ENCODE data around the gene SPAG8.

Gene SPAG8

DNA sequence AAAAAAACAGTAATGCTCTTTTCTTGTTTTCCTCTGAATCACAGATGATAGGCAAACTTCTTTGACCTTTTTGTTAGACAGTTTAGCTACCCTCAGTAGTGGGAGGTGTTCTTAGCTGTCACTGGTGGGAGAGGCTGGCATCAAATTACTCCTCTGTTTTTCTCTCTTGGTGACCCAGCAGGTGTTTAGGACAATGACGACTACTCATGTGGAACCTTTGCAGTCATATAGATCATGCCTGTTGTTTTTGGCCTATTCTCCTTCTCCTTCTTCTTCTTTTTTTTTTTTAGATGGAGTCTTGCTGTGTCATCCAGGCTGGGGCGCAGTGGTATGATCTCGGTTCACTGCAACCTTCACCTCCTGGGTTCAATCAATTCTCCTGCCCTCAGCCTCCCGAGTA is 36.0 kb downstream of the SPAG8 start:
- Histone ChIP-seq H3K4me3 (ENCODE audit: low read length) (no peak overlapping the region), H3K27me3 (replicated peaks; ENCODE audit: insufficient read depth, low read length) (no peaks in the 10 kb centered on the region), H3K9ac (ENCODE audit: low read length) (no peak overlapping the region), H3K79me2 (ENCODE audit: low read length) (no peaks in the 10 kb centered on the region), H3K9me2 (replicated peaks; ENCODE audit: insufficient read depth, low read length) (no peaks in the 10 kb centered on the region), H3K4me2 (ENCODE audit: low read depth, low read length) (no peak overlapping the region), H3K9me3 (replicated peaks; ENCODE audit: insufficient read depth, low read length) (no peaks in the 10 kb centered on the region), H3K4me1 (ENCODE audit: low read length) (no peaks in the 10 kb centered on the region), H3F3A (ENCODE audit: insufficient read depth, low read length) (no peaks in the 10 kb centered on the region), H2AFZ (ENCODE audit: low read length) (no peak overlapping the region), H3K27ac (ENCODE audit: low read length) (no peak overlapping the region), H4K20me1 (ENCODE audit: insufficient read depth, low read length) (no peaks in the 10 kb centered on the region), H3K36me3 (replicated peaks; ENCODE audit: insufficient read depth, low read length) (no peaks in the 10 kb centered on the region)
- TF ChIP-seq, protein P1, sequence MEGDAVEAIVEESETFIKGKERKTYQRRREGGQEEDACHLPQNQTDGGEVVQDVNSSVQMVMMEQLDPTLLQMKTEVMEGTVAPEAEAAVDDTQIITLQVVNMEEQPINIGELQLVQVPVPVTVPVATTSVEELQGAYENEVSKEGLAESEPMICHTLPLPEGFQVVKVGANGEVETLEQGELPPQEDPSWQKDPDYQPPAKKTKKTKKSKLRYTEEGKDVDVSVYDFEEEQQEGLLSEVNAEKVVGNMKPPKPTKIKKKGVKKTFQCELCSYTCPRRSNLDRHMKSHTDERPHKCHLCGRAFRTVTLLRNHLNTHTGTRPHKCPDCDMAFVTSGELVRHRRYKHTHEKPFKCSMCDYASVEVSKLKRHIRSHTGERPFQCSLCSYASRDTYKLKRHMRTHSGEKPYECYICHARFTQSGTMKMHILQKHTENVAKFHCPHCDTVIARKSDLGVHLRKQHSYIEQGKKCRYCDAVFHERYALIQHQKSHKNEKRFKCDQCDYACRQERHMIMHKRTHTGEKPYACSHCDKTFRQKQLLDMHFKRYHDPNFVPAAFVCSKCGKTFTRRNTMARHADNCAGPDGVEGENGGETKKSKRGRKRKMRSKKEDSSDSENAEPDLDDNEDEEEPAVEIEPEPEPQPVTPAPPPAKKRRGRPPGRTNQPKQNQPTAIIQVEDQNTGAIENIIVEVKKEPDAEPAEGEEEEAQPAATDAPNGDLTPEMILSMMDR (IDR thresholded peaks at IDR 0.05; ENCODE audit: low read length) = no peak
- TF ChIP-seq EZH2 (optimal IDR thresholded peaks at IDR 0.05; ENCODE audit: low read depth, low read length) (no peak), EZH2phosphoT487 (IDR thresholded peaks at IDR 0.05; ENCODE audit: low read length) (no peak)
- no peak for DNase-seq

DNA sequence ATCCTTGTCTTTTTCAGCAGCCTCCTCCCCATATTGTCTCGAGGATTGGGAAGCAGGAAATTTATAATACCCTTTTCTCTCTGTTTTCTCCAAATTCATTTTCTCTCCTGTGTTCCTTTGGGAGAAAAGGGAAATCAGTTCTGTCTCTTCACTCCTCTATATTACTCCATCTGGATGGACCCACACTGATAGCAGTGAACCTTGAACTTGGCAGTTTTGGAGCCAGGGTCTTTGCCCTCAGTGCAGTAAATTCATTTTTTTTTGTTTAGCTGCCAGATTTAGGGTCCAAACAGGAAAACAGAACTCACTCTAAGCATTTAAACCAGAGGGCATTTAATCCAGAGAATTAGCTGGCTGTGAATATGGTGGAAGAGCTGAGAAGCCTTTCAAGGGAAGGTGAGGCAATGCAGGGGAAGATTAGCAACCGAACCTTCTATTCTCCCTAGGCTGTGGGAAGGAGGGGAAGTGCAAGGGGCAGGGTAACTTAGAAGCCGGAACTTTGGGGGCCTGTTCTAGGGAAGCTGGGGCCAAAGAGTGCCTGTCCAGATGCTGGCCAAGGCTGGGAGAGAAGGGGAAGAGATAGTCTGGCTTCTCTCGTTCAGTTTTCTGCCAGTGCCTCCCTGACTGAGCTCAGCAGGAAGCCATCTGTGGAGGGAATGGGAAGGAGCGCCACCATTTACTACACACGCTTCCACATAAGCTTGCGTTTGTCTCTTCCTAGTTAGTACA is 37.0 kb downstream of the SPAG8 start:
- Histone ChIP-seq H2AFZ (ENCODE audit: low read length) (no peak overlapping the region), H3K79me2 (ENCODE audit: low read length) (no peaks in the 10 kb centered on the region), H4K20me1 (ENCODE audit: insufficient read depth, low read length) (no peaks in the 10 kb centered on the region), H3F3A (ENCODE audit: insufficient read depth, low read length) (no peaks in the 10 kb centered on the region), H3K27me3 (replicated peaks; ENCODE audit: insufficient read depth, low read length) (no peaks in the 10 kb centered on the region), H3K9me3 (replicated peaks; ENCODE audit: insufficient read depth, low read length) (no peaks in the 10 kb centered on the region), H3K9ac (ENCODE audit: low read length) (no peak overlapping the region), H3K9me2 (replicated peaks; ENCODE audit: insufficient read depth, low read length) (no peaks in the 10 kb centered on the region), H3K4me3 (ENCODE audit: low read length) (no peak overlapping the region), H3K36me3 (replicated peaks; ENCODE audit: insufficient read depth, low read length) (no peaks in the 10 kb centered on the region), H3K4me1 (ENCODE audit: low read length) (no peaks in the 10 kb centered on the region), H3K4me2 (ENCODE audit: low read depth, low read length) (no peak overlapping the region), H3K27ac (ENCODE audit: low read length) (no peak overlapping the region)
- DNase-seq = no peak
- no peak for TF ChIP-seq EZH2 (optimal IDR thresholded peaks at IDR 0.05; ENCODE audit: low read depth, low read length)
- TF ChIP-seq, protein P1 (IDR thresholded peaks at IDR 0.05; ENCODE audit: low read length) = no peak
- TF ChIP-seq EZH2phosphoT487 (IDR thresholded peaks at IDR 0.05; ENCODE audit: low read length) = no peak

DNA sequence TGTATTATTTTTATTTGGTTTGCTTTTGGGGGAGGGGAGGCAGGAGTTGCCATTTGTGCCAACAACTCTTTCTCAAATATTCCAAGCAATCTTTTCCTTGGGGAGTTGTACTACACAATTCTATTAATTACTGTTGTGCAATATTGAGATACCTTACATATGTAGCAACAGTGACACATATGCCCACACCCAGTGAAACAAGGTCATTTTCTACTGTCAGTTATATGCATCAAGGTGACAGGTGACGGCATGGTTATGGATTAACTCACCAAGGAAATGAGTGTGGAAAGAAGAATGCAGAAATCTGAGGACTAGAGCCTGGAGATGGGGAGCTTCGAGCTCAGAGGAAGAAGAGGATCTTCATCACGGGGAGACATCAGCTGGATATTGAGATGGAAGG is 40.1 kb downstream of the SPAG8 start:
- Histone ChIP-seq H3K4me1 (ENCODE audit: low read length) (no peaks in the 10 kb centered on the region), H3K9ac (ENCODE audit: low read length) (no peak overlapping the region), H3K9me2 (replicated peaks; ENCODE audit: insufficient read depth, low read length) (no peaks in the 10 kb centered on the region), H3K27me3 (replicated peaks; ENCODE audit: insufficient read depth, low read length) (no peaks in the 10 kb centered on the region), H3K27ac (ENCODE audit: low read length) (no peak overlapping the region), H4K20me1 (ENCODE audit: insufficient read depth, low read length) (no peaks in the 10 kb centered on the region), H3K4me2 (ENCODE audit: low read depth, low read length) (no peak overlapping the region), H2AFZ (ENCODE audit: low read length) (no peak overlapping the region), H3K4me3 (ENCODE audit: low read length) (no peak overlapping the region), H3K36me3 (replicated peaks; ENCODE audit: insufficient read depth, low read length) (no peaks in the 10 kb centered on the region), H3K79me2 (ENCODE audit: low read length) (peaks cover 12% of the 10 kb centered on the region; the same call in 1 of the 2 replicates), H3F3A (ENCODE audit: insufficient read depth, low read length) (no peaks in the 10 kb centered on the region), H3K9me3 (replicated peaks; ENCODE audit: insufficient read depth, low read length) (no peaks in the 10 kb centered on the region)
- no peak for DNase-seq
- TF ChIP-seq EZH2phosphoT487 (IDR thresholded peaks at IDR 0.05; ENCODE audit: low read length) (no peak), EZH2 (optimal IDR thresholded peaks at IDR 0.05; ENCODE audit: low read depth, low read length) (no peak)
- TF ChIP-seq, protein P1 (IDR thresholded peaks at IDR 0.05; ENCODE audit: low read length) = no peak

Data from MM.1S (cell line).